ENCODE measurements around the gene OR2A25. TPM values are rescaled to one million over a fixed set of nuclear protein-coding genes. Genes with fewer than 3 reads are reported as not detected.

OR2A25 gene
- polyA plus RNA-seq, 1 of the 3 experiments (the other 2 are of a cell fraction), result not detected

GRCh38 chr7:144109283-144109682 lies 39.7 kb downstream of the OR2A25 start, which contains the start of gene OR2A2:
OR2A2 (plus strand) TSS chr7:144109583; CDS start chr7:144109583, 0 bp downstream.
- no peak within 1 kb of the TSS for H3K9ac ChIP-seq
- H3K4me3 ChIP-seq (ENCODE audit: low read depth in 2 of 2, low read length in 1 of 2), result no peak within 1 kb of the TSS
- 0% methylated on average over 2 of the region's 2 CpGs for WGBS (ENCODE audit: low lambda C conversion rate)
- no peaks in the 10 kb centered on the region for H3K36me3 ChIP-seq (replicated peaks in 1 of 2; ENCODE audit: control insufficient read depth in 1 of 2, insufficient read depth in 2 of 2, low read length in 1 of 2)
- H3K27ac ChIP-seq (ENCODE audit: low read depth in 2 of 2, low read length in 1 of 2), result no peak within 1 kb of the TSS
- ChIA-PET CTCF (no interaction called here), POLR2A (no interaction called here)
- H3K27me3 ChIP-seq (ENCODE audit: insufficient read depth), result no peaks in the 10 kb centered on the region; the same call in 1 of the 2 replicates
- H3F3A ChIP-seq (replicated peaks; ENCODE audit: insufficient read depth), result no peaks in the 10 kb centered on the region
- no peak for TF ChIP-seq RCOR1 (IDR thresholded peaks at IDR 0.05; ENCODE audit: low read length)
- no peak for TF ChIP-seq USF2 (IDR thresholded peaks at IDR 0.05; ENCODE audit: borderline replicate concordance, low read depth, low read length)
- TF ChIP-seq TEAD4 (IDR thresholded peaks at IDR 0.05; ENCODE audit: borderline replicate concordance, insufficient read depth), result no peak
- no peaks in the 10 kb centered on the region for H3K4me1 ChIP-seq (ENCODE audit: control insufficient read depth in 1 of 2, insufficient read depth in 2 of 2, low read depth in 1 of 2, low read length in 1 of 2)
- no peaks in the 10 kb centered on the region for H4K20me1 ChIP-seq (ENCODE audit: insufficient read depth)
- no peaks in the 10 kb centered on the region for H3K9me3 ChIP-seq
- H2AFZ ChIP-seq (ENCODE audit: low read depth), result no peak within 1 kb of the TSS
- DNase-seq, result no peak
- no peak within 1 kb of the TSS for H3K4me2 ChIP-seq
- no peaks in the 10 kb centered on the region for H3K79me2 ChIP-seq (ENCODE audit: insufficient read depth)
- no peaks in the 10 kb centered on the region for H3K9me2 ChIP-seq

- Histone ChIP-seq H3K9me2 (no peaks in the 10 kb centered on the region), H3K4me1 (ENCODE audit: control insufficient read depth in 1 of 2, insufficient read depth in 2 of 2, low read depth in 1 of 2, low read length in 1 of 2) (no peaks in the 10 kb centered on the region), H3K9me3 (no peaks in the 10 kb centered on the region), H4K20me1 (ENCODE audit: insufficient read depth) (no peaks in the 10 kb centered on the region), H3K79me2 (ENCODE audit: insufficient read depth) (no peaks in the 10 kb centered on the region), H3K9ac (no peak overlapping the region), H3K27ac (ENCODE audit: low read depth in 2 of 2, low read length in 1 of 2) (no peak overlapping the region), H3K4me2 (no peak overlapping the region), H3F3A (replicated peaks; ENCODE audit: insufficient read depth) (no peaks in the 10 kb centered on the region), H3K36me3 (replicated peaks in 1 of 2; ENCODE audit: control insufficient read depth in 1 of 2, insufficient read depth in 2 of 2, low read length in 1 of 2) (no peaks in the 10 kb centered on the region), H3K27me3 (ENCODE audit: insufficient read depth) (no peaks in the 10 kb centered on the region; the same call in 1 of the 2 replicates), H3K4me3 (ENCODE audit: low read depth in 2 of 2, low read length in 1 of 2) (no peak overlapping the region), H2AFZ (ENCODE audit: low read depth) (no peak overlapping the region)
- WGBS (ENCODE audit: low lambda C conversion rate), result 5% methylated on average over 5 of the region's 5 CpGs
- ChIA-PET CTCF (interaction anchor here (0.8 kb wide), 1 partner anchor 18 kb away, joined by 3 read pairs; no protein-coding TSS in a partner anchor), POLR2A (no interaction called here)
- no peak for TF ChIP-seq USF1 (IDR thresholded peaks at IDR 0.05; ENCODE audit: borderline replicate concordance, low read depth)
- TF ChIP-seq RAD21 (IDR thresholded peaks at IDR 0.05; ENCODE audit: low read length), result no peak
- no peak for TF ChIP-seq FOSL2 (IDR thresholded peaks at IDR 0.05; ENCODE audit: borderline replicate concordance, low read depth)
- no peak for TF ChIP-seq MXI1 (IDR thresholded peaks at IDR 0.05; ENCODE audit: low read depth, low read length)
- TF ChIP-seq EZH2phosphoT487 (IDR thresholded peaks at IDR 0.05; ENCODE audit: borderline replicate concordance, low read depth), result no peak
- no peak for TF ChIP-seq FOXM1 (IDR thresholded peaks at IDR 0.05; ENCODE audit: low read depth)
- no peak for TF ChIP-seq NRF1 (IDR thresholded peaks at IDR 0.05; ENCODE audit: low read depth, low read length)
- TF ChIP-seq, protein P1, sequence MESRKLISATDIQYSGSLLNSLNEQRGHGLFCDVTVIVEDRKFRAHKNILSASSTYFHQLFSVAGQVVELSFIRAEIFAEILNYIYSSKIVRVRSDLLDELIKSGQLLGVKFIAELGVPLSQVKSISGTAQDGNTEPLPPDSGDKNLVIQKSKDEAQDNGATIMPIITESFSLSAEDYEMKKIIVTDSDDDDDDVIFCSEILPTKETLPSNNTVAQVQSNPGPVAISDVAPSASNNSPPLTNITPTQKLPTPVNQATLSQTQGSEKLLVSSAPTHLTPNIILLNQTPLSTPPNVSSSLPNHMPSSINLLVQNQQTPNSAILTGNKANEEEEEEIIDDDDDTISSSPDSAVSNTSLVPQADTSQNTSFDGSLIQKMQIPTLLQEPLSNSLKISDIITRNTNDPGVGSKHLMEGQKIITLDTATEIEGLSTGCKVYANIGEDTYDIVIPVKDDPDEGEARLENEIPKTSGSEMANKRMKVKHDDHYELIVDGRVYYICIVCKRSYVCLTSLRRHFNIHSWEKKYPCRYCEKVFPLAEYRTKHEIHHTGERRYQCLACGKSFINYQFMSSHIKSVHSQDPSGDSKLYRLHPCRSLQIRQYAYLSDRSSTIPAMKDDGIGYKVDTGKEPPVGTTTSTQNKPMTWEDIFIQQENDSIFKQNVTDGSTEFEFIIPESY (IDR thresholded peaks at IDR 0.05; ENCODE audit: borderline replicate concordance, low read depth), result no peak
- TF ChIP-seq IRF3 (IDR thresholded peaks at IDR 0.05; ENCODE audit: low read depth, low read length), result no peak
- TF ChIP-seq POLR2AphosphoS5 (IDR thresholded peaks at IDR 0.05; ENCODE audit: low read depth, low read length), result no peak
- TF ChIP-seq ELF1 (IDR thresholded peaks at IDR 0.05), result no peak
- no peak for TF ChIP-seq MEF2A (IDR thresholded peaks at IDR 0.05; ENCODE audit: borderline replicate concordance, low read depth)
- DNase-seq, result no peak
Measured at GRCh38 chr7:144110272-144110671, 40.7 kb downstream of the OR2A25 start.
